ENCODE results near the gene LYAR. TPM values are rescaled to one million over a fixed set of nuclear protein-coding genes. Genes with fewer than 3 reads are reported as not detected.

LYAR gene
- total and polyA plus RNA-seq, 2 of the 13 experiments (the other 11 are each of a cell fraction or from before 2014, with no cell fraction given), result 7.8 to 94.2 TPM

DNA sequence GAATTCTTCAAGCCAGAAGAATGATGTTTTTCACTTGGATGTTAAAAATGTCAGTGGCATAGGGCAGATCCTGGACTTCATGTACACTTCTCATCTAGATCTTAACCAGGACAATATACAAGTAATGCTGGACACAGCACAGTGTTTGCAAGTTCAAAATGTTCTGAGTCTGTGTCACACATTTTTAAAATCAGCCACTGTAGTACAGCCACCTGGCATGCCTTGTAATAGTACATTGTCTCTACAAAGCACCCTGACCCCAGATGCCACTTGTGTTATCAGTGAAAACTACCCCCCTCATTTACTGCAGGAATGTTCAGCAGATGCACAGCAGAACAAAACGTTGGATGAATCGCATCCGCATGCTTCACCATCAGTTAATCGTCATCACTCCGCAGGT is 12.0 kb upstream of the LYAR start:
- TF ChIP-seq SOX5 (CRISPR knock-in tag; IDR thresholded peaks at IDR 0.05; ENCODE audit: borderline replicate concordance) (no peak), SRF (IDR thresholded peaks at IDR 0.05; ENCODE audit: low read depth, low read length) (no peak), ZNF354B (CRISPR knock-in tag; IDR thresholded peaks at IDR 0.05) (no peak), ZNF768 (CRISPR knock-in tag; IDR thresholded peaks at IDR 0.05) (no peak), LCORL (IDR thresholded peaks at IDR 0.05) (no peak), LCORL (CRISPR knock-in tag; IDR thresholded peaks at IDR 0.05) (no peak), ZNF232 (CRISPR knock-in tag; IDR thresholded peaks at IDR 0.05; ENCODE audit: borderline replicate concordance) (no peak), HES4 (CRISPR knock-in tag; IDR thresholded peaks at IDR 0.05; ENCODE audit: borderline replicate concordance) (no peak), SP4 (CRISPR knock-in tag; IDR thresholded peaks at IDR 0.05) (no peak), SP5 (CRISPR knock-in tag; IDR thresholded peaks at IDR 0.05; ENCODE audit: borderline replicate concordance, low read depth) (no peak), ZNF7 (CRISPR knock-in tag; IDR thresholded peaks at IDR 0.05) (no peak), ZNF761 (CRISPR knock-in tag; conservative IDR thresholded peaks at IDR 0.05) (no peak), ZNF34 (CRISPR knock-in tag; IDR thresholded peaks at IDR 0.05; ENCODE audit: borderline replicate concordance) (no peak)
- TF ChIP-seq, protein P1, sequence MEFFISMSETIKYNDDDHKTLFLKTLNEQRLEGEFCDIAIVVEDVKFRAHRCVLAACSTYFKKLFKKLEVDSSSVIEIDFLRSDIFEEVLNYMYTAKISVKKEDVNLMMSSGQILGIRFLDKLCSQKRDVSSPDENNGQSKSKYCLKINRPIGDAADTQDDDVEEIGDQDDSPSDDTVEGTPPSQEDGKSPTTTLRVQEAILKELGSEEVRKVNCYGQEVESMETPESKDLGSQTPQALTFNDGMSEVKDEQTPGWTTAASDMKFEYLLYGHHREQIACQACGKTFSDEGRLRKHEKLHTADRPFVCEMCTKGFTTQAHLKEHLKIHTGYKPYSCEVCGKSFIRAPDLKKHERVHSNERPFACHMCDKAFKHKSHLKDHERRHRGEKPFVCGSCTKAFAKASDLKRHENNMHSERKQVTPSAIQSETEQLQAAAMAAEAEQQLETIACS (CRISPR knock-in tag; IDR thresholded peaks at IDR 0.05), result no peak
- Histone ChIP-seq H3K4me1 (ENCODE audit: insufficient read depth, low read length) (peaks cover 7% of the 10 kb centered on the region; the same call in 1 of the 2 replicates), H3K36me3 (replicated peaks in 1 of 2; ENCODE audit: control insufficient read depth in 1 of 2, insufficient read depth in 2 of 2, low read length in 2 of 2) (peaks cover 5 to 21% of the 10 kb centered on the region in 2 experiments; a peak in 4 of 5 replicates), H3K4me2 (ENCODE audit: low read depth, low read length) (no peak overlapping the region), H2AFZ (ENCODE audit: low read length) (no peak overlapping the region), H3K27ac (ENCODE audit: extremely low read length, insufficient read depth, low read length) (no peak overlapping the region), H3K27me3 (ENCODE audit: control insufficient read depth in 1 of 2, insufficient read depth in 2 of 2, low read length in 2 of 2) (no peaks in the 10 kb centered on the region), H4K20me1 (ENCODE audit: insufficient read depth, low read length) (no peaks in the 10 kb centered on the region), H3K9ac (ENCODE audit: insufficient read depth, low read depth, low read length) (no peak overlapping the region), H3K79me2 (ENCODE audit: insufficient read depth, low read length) (peaks cover 5% of the 10 kb centered on the region), H3K4me3 (replicated peaks in 1 of 3; ENCODE audit: insufficient read depth in 1 of 3, low read depth in 2 of 3, low read length in 3 of 3) (no peak overlapping the region), H3K9me3 (ENCODE audit: low read length) (no peaks in the 10 kb centered on the region)
- 93% methylated on average over 5 of the region's 5 CpGs for WGBS (ENCODE audit: low lambda C conversion rate)
- CTCF ChIA-PET (ENCODE audit: low intra/inter-chr PET ratio, low total read pairs), result no interaction called here
- no peak for ATAC-seq
- in situ Hi-C loops (cut with HindIII; ENCODE audit: extremely low pct_ligation_motif_present, low pct_unique_long_range_greater_than_20kb) (no loop called here), intact Hi-C loops (cut with micrococcal nuclease; ENCODE audit: unreplicated experiment) (no loop called here)
- POLR2A ChIA-PET, result no interaction called here
- no peak for FAIRE-seq
- BruUV-seq (replicated peaks), result no TSS peak
- no peak for DNase-seq (ENCODE audit: low spot score)

Data from HepG2 (cell line).